HG03060 (cell line): ENCODE results near the gene IRF7.
A peak's percentile ranks its signal among the peaks of the same experiment; 100 is the strongest.

Experiments used
- ATAC-seq: cut with Tn5 transposase; IDR thresholded peaks from one replicate; pipeline ENCODE4 v1.9.1; 2021; ENCODE audit warnings: low read depth, moderate number of reproducible peaks; ENCODE audit not compliant: unreplicated experiment

The IRF7 gene

DNA sequence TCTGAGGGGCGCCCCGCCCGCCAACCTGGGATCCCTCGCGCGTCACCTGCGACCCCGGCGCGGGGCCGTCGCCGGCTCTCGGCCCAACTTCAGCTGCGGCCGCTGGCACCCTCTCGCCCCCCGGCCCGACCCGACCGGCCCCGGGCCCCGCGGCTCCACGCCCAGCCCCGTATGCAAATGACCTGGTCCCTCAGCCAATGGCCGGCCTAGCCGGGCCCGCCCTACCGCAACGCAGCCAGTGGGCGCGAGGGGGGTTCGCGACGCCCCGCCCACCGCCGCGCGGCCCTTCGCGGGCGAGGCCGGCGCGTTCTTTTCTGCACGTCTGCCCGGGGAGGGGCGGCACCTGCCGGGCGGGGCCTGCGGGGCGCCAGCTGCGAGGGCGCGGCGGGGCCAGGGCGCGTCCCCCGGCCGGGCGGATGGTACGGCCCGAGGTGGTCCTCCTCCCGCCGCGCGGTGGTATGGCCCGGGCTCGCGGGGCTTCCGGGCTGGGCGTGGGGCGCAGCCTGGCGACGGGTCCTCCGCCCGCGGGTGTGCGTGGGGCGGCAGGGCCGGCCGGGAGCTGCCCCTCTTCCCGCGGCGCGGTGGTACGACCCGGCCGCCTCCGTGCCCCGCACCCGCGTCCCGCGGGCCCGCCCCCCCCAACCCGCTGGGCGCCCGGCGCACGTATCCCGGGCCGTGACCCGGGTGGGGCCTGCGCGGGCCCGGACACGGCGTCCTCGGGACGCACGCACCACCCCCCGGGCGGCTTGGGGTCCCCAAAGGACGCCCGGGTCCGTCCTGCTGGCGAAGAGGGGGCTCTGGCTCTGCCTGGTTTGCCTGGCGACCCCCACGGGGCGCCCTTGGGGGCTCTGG, 47.2 kb downstream of the IRF7 start:
- peak; percentile 70 for ATAC-seq

DNA sequence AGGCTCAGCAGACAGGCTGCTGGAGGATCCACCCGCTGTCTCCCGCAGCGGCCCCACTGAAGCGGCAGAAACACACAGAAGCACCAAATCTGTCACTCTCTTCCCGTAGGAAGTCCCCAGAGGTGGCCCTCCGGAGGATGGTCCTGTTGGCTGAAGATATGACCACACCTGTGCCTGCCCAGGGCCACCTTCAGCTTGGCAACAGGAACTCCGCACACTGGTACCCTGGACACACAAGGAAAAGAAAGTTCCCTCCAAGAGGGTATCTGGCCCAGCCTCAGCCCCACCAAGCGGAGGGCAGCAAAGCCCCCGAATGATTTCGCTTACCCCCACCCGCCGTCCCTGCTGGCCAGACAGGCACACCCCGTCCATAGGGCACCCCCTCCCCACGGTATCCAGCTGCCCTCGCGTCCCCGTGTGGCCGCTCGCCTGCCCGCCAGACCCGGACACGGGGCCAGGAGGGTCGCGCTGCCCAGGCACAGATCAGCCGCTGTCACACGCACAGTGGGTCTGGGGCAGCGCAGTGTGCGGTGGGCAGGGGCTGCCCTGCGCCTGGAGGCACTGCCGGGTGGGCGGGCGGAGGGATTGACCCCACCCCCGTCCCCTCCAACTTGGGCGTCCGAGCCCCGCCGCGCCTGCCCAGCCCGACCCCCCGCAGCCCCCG, 48.0 kb downstream of the IRF7 start:
- ATAC-seq, result peak; percentile 2

DNA sequence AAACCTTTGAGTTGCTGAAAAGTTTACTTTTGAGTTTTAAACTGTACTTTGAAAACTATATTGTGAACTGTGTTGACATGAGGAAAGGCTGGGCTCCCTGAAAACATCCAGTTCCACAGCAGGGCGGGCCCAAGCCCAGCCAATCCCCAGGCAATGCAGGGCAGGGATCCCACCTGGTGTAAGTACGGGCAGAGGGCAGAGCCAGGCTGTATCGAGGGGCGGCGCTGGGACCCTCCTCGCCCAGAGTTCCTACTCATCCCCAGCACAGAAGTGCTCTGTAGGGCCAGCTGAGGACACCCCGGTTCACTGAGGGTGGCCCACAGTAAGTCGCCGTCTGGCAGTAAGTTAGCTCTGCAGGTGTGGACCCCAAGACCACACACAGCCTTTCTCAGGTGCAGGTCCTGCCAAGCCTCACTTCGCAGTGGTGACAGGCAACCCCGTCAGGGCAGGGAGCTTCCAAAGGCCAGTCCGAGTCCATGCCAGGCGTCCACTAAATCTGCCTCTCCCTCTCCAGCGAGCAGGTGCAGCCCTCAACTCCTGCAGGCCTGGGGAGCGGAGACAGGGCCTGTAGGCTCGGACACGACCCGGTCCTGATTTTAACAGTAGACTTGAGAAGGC, 48.6 kb downstream of the IRF7 start:
- ATAC-seq, result no peak

DNA sequence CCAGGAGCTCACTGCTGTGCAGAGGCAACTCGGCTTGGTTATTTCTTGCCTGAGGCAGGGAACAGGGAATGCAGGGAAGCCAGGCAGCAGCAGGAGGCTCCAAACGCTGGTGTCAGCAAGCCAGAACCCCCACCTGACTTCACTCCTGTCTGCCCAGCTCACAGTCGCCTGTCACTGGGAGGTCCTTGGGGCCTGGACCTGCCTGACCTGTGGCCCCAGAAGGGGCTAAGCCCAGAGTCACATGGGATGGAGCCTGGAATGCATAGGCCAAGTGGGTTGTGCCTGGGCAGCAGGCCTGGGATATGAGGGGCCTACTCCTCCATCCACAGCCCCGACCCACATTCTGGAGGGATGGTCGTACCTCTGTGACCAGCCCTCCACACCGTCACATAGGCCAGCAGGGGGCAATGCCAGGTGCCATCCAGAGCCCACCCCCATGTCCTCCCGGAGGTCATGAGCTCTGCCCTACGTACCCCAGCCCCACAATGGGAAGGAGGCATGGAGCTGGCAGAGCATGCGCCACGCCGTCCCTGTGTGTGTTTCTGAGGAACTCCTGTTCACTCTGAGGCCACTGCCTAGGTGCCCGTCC, 49.7 kb downstream of the IRF7 start:
- ATAC-seq, result no peak

- ATAC-seq, result no peak
These were observed 51.8 kb downstream of the IRF7 start for GRCh38 chr11:563812-564578.

DNA sequence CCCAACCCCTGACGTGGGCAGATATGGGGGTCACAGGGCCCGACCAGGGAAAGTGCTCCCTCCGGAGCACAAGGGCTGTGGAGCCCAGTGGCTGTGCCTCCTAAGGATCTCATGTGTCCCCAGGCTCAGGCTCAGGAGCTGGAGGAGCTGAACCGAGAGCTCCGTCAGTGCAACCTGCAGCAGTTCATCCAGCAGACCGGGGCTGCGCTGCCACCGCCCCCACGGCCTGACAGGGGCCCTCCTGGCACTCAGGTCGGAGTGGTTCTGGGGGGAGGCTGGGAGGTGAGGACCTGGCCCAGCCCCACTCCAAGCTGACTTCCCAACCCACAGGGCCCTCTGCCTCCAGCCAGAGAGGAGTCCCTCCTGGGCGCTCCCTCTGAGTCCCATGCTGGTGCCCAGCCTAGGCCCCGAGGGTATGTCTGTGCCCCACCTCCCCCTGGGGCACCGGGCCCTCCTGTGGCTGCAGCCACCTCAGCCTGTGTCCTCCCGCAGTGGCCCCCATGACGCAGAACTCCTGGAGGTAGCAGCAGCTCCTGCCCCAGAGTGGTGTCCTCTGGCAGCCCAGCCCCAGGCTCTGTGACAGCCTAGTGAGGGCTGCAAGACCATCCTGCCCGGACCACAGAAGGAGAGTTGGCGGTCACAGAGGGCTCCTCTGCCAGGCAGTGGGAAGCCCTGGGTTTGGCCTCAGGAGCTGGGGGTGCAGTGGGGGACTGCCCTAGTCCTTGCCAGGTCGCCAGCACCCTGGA, 52.5 kb downstream of the IRF7 start:
- no peak for ATAC-seq
